ENCODE data around the gene VHLL.

GRCh38 chr1:156308078-156308477, 9.0 kb upstream of the VHLL start:
- TF ChIP-seq FOXK2 (IDR thresholded peaks at IDR 0.05) (no peak), EZH2 (IDR thresholded peaks at IDR 0.05; ENCODE audit: borderline replicate concordance, control insufficient read depth, low read depth, low read length) (no peak), CTCF (IDR thresholded peaks at IDR 0.05 in 2 of 3, conservative IDR thresholded peaks at IDR 0.05 in 1 of 3; ENCODE audit: control insufficient read depth in 2 of 3, extremely low read depth in 1 of 3, insufficient read depth in 1 of 3, low read depth in 3 of 3, low read length in 3 of 3) (no peak), GABPA (IDR thresholded peaks at IDR 0.05; ENCODE audit: low read depth) (no peak)

All from GM12878 (cell line).